OCI-LY3 (cell line): ENCODE measurements around the gene PANK4.
A peak's percentile ranks its signal among the peaks of the same experiment; 100 is the strongest.

Experiments used
- H2AFZ ChIP-seq: fragments of 200-600, 300-600 bp; shearing (Covaris generic); 2 replicates; pipeline ENCODE4 v1.6.0; 2014; ENCODE audit warnings: antibody characterized with exemption, low read depth, low read length
- H3K27ac ChIP-seq: fragments of 200-600, 300-600 bp; sonication (generic); 2 replicates; pipeline ENCODE4 v1.5.1; 2014; ENCODE audit warnings: mild to moderate bottlenecking, low read length, moderate library complexity, mixed read lengths
- H3K27me3 ChIP-seq: fragments of 200-600, 300-600 bp; sonication (generic); 2 replicates; pipeline ENCODE4 v1.6.1; 2014; ENCODE audit warnings: low read depth, low read length, mixed read lengths
- H3K36me3 ChIP-seq: fragments of 200-600, 300-600 bp; sonication (generic); replicated peaks from 2 replicates; pipeline ENCODE3; 2014; ENCODE audit warnings: low read depth, low read length, mixed read lengths
- H3K4me1 ChIP-seq: fragments of 300-600, 200-600 bp; sonication (generic); 2 replicates; pipeline ENCODE4 v1.6.1; 2014; ENCODE audit warnings: low read length, mixed read lengths
- H3K4me2 ChIP-seq: fragments of 200-600, 300-600 bp; sonication (generic); 2 replicates; pipeline ENCODE4 v1.6.1; 2014; ENCODE audit warnings: low read length, mixed read lengths
- H3K4me3 ChIP-seq: fragments of 300-600, 200-600 bp; sonication (generic); 2 replicates; pipeline ENCODE4 v1.5.1; 2014; ENCODE audit warnings: antibody characterized with exemption, mild to moderate bottlenecking, low read length, moderate library complexity
- H3K79me2 ChIP-seq: fragments of 300-600, 200-600 bp; shearing (Covaris generic); 2 replicates; pipeline ENCODE4 v1.6.1; 2014; ENCODE audit warnings: mild to moderate bottlenecking, low read length, mixed read lengths
- H3K9ac ChIP-seq: fragments of 300-600, 200-600 bp; shearing (Covaris generic); 2 replicates; pipeline ENCODE4 v1.6.0; 2014; ENCODE audit warnings: mild to moderate bottlenecking, low read length, moderate library complexity
- H3K9me3 ChIP-seq: fragments of 200-600, 300-600 bp; shearing (Covaris generic); 2 replicates; pipeline ENCODE4 v1.6.1; 2014; ENCODE audit warnings: low read length, mixed read lengths; ENCODE audit not compliant: insufficient read depth
- H4K20me1 ChIP-seq: fragments of 200-600, 300-600 bp; sonication (generic); 2 replicates; pipeline ENCODE4 v1.6.1; 2016; ENCODE audit warnings: low read length, mixed read lengths; ENCODE audit not compliant: insufficient read depth
- CTCF ChIP-seq: fragments of 200-600, 300-600 bp; sonication (generic); IDR thresholded peaks from 2 replicates; pipeline ENCODE4 v1.5.1; 2014; ENCODE audit warnings: antibody characterized with exemption, low read length, low read depth
- EZH2phosphoT487 ChIP-seq: fragments of 200-600 bp; shearing (Covaris generic); IDR thresholded peaks from 2 replicates; pipeline ENCODE4 v1.6.1; 2018; ENCODE audit warnings: antibody characterized with exemption, mixed run types, low read depth

The PANK4 gene

DNA sequence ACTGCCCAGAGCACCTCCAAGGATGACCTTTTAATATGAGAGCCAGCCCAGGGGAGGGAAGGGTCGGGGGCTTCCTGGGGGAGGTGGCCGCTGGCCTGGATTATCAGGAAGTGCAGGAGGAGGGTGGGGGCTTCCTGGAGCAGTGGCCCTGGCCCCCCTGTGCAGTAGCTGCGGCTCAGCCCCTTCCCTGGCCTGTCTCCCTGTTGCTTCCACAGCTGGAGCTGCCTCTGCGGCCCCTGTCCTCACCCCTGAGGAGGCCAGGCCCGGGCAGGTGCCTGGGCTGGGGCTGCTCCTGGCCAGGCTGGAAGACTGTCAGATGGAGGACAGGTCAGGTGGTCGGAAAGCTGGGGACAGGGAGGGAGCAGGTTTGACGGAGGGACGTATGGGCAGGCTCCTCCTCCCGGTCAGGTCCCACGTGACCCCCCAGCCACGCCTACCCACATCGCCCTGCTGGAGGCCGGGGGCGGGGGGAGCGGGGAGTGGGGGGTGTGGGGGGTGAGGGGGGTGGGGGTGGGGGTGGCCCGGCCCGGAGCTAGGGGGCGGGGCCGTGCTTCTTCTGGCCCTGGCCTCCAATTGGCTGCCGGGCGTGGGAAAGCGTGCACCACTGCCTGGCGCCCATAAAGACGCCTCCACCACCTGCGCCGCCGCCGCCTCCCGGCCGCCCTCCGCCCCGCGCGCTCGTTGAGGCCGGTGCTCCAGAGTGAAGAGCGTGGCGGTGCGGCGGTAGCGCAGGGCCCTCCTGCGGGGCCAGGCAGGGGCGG is 19.5 kb upstream of the PANK4 start:
- Histone ChIP-seq H3K79me2 (no peaks in the 10 kb centered on the region), H3K4me2 (peak overlapping the region; percentile 93), H4K20me1 (no peaks in the 10 kb centered on the region), H3K27me3 (no peaks in the 10 kb centered on the region), H3K4me1 (peaks cover 36% of the 10 kb centered on the region), H3K9ac (peak overlapping the region; percentile 98), H3K9me3 (no peaks in the 10 kb centered on the region), H2AFZ (no peak overlapping the region), H3K27ac (peak overlapping the region; percentile 99), H3K36me3 (no peaks in the 10 kb centered on the region), H3K4me3 (peak overlapping the region; percentile 80)
- TF ChIP-seq CTCF: no peak
- TF ChIP-seq EZH2phosphoT487: no peak

DNA sequence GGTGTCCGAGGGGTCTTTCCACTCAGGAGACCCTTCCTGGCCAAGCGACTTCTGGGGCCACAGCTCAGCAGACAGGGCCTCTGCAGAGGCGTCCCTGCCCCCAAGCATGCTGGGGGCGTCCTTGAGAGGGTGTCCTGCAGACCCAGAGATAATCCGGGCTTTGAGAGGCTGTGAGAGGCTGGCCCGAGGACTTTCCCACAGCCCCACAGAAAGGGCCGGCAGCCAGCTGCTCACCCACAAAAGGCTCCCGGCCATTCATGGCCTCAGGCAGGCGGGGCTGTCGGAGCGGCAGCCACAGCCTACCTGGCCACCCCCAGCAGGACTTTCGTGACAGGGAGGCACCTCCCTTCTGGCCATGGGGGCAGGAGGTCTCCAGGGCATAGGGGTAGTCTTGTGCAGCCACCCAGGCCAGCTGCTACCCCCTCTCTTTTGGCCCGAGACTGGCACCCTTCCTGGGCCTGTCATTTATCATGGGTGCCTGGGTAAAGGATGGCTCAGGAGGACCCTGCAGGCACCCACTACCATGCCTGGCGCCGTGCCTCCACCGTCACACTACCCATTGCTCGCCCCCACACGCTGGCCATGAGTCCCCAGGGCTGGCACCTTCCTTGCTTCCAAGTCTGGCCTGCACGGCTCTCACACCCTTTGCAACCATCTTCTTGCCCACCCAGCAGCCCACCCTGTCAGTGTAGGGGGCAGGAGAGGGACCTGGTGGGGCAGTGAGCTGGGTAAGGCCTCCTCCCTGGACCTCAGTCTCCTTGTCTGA is 18.7 kb upstream of the PANK4 start:
- Histone ChIP-seq H3K27ac (no peak overlapping the region), H3K4me2 (peak overlapping the region; percentile 93), H3K27me3 (no peaks in the 10 kb centered on the region), H3K79me2 (no peaks in the 10 kb centered on the region), H3K36me3 (no peaks in the 10 kb centered on the region), H3K9me3 (no peaks in the 10 kb centered on the region), H2AFZ (no peak overlapping the region), H4K20me1 (no peaks in the 10 kb centered on the region), H3K4me3 (peak overlapping the region; percentile 79), H3K4me1 (peaks cover 28% of the 10 kb centered on the region), H3K9ac (peak overlapping the region; percentile 57; the same call in 1 of the 2 replicates)
- TF ChIP-seq EZH2phosphoT487 (no peak), CTCF (no peak)

DNA sequence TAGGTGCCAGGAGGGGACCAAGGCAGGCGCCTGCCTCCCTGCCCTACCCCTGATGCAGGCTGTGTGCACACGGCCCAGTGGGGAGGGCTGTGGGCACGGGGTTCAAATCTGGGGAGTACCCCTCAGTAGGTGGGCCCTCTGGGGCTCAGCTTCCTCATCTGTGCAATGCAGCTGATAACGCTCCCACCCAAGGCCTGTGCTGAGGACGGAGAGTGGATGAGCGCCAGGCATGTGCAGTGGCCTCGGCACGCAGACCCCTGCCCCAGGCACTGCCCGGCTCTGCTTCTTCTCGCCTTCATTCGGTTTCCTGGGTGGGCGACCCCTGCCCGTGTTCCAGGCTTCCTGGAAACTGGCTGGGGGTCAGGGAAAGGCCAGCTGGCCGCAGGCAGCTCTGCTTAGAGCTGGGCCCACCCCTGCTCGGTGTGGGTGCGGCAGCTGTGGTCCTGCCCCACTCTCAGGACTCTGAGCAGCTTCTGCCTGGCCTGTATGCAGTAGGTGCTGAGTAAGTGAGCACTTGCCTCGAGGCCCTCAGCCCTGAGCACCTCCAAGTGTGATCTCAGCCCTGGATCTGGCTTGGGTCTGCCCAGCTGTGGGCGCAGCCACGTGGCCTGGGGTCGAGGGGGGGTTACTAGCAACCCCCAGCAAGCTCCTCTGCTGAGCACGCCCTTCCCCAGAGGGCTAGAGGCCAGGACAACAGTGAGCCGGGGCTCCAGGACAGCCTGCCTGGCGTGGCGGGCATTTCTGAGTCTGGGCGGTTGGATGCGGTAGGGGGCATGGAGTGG is 17.9 kb upstream of the PANK4 start:
- H3K4me3 ChIP-seq: no peak overlapping the region
- H3K27me3 ChIP-seq: no peaks in the 10 kb centered on the region
- H3K9me3 ChIP-seq: no peaks in the 10 kb centered on the region
- peaks cover 21% of the 10 kb centered on the region for H3K4me1 ChIP-seq
- TF ChIP-seq CTCF (no peak), EZH2phosphoT487 (no peak)
- no peak overlapping the region for H3K4me2 ChIP-seq
- no peaks in the 10 kb centered on the region for H4K20me1 ChIP-seq
- no peak overlapping the region for H2AFZ ChIP-seq
- no peak overlapping the region for H3K9ac ChIP-seq
- no peak overlapping the region for H3K27ac ChIP-seq
- no peaks in the 10 kb centered on the region for H3K79me2 ChIP-seq
- no peaks in the 10 kb centered on the region for H3K36me3 ChIP-seq

DNA sequence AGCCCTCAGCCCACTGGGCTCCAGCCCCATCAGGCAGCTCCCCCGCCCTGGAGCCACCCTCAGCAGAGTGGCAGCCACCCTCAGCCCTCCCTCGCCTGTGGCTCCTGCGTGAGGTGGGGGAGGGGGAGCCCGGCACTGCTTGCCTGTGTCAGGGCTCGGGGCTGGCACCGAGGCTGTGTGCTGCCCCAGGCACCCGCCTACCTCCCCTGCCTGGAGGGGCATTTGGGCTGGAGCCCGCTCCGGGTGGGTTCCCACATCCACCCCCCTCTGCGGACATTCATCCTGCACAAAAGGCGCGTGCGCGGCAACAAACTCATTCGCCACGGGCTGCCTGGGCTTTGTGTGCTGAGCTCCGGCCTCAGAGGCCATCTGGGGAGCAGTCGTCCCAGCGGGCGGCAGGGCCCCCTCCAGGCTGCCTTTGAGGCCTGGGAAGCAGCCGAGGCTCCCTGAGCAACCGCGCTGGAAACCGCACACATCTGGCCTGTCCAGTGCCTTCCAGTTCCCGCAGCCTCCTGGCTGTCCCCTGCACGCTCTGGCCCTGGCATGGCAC is 17.2 kb upstream of the PANK4 start:
- H3K27me3 ChIP-seq: no peaks in the 10 kb centered on the region
- no peaks in the 10 kb centered on the region for H3K79me2 ChIP-seq
- no peak overlapping the region for H3K4me2 ChIP-seq
- peaks cover 15% of the 10 kb centered on the region for H3K4me1 ChIP-seq
- H3K4me3 ChIP-seq: no peak overlapping the region
- no peak overlapping the region for H3K9ac ChIP-seq
- no peak for TF ChIP-seq EZH2phosphoT487
- no peak for TF ChIP-seq CTCF
- no peak overlapping the region for H3K27ac ChIP-seq
- H3K9me3 ChIP-seq: no peaks in the 10 kb centered on the region
- H4K20me1 ChIP-seq: no peaks in the 10 kb centered on the region
- H2AFZ ChIP-seq: no peak overlapping the region
- no peaks in the 10 kb centered on the region for H3K36me3 ChIP-seq
